WTC11 (cell line): Measurements from ENCODE around the gene BPI.

Experiments used
- AR ChIP-seq: fragments of 250-450 bp; sonication (Bioruptor Pico); IDR thresholded peaks from 2 replicates; pipeline ENCODE4 v1.9.0; 2021; ENCODE audit warnings: mild to moderate bottlenecking
- ATF3 ChIP-seq: sonication (generic); formaldehyde crosslinking; conservative IDR thresholded peaks from 2 replicates; pipeline ENCODE4 v1.8.1; 2022; ENCODE audit warnings: mild to moderate bottlenecking, missing genetic modification reagents
- E2F4 ChIP-seq: sonication (generic); formaldehyde crosslinking; IDR thresholded peaks from 2 replicates; pipeline ENCODE4 v1.8.1; 2022; ENCODE audit warnings: low read depth, mild to moderate bottlenecking, moderate library complexity, missing genetic modification reagents, borderline replicate concordance
- ELF4 ChIP-seq: sonication (generic); formaldehyde crosslinking; IDR thresholded peaks from 2 replicates; pipeline ENCODE4 v1.8.1; 2022; ENCODE audit warnings: low read depth, mild to moderate bottlenecking, moderate library complexity, missing genetic modification reagents
- FOXJ3 ChIP-seq: sonication (generic); formaldehyde crosslinking; IDR thresholded peaks from 2 replicates; pipeline ENCODE4 v1.9.0; 2021; ENCODE audit warnings: missing genetic modification reagents, mild to moderate bottlenecking, borderline replicate concordance
- USF2 ChIP-seq: sonication (generic); formaldehyde crosslinking; IDR thresholded peaks from 2 replicates; pipeline ENCODE4 v1.8.1; 2023; ENCODE audit warnings: mild to moderate bottlenecking, missing genetic modification reagents, moderate library complexity
- ZNF317 ChIP-seq: sonication (generic); formaldehyde crosslinking; IDR thresholded peaks from 2 replicates; pipeline ENCODE4 v1.8.1; 2023; ENCODE audit warnings: low read depth, mild to moderate bottlenecking, moderate library complexity, missing genetic modification reagents, borderline replicate concordance
- ZNF425 ChIP-seq: fragments of 250-450 bp; sonication (Bioruptor Pico); conservative IDR thresholded peaks from 2 replicates; pipeline ENCODE4 v1.9.0; 2021; ENCODE audit warnings: mild to moderate bottlenecking
- ZSCAN18 ChIP-seq: fragments of 250-450 bp; sonication (Bioruptor Pico); IDR thresholded peaks from 2 replicates; pipeline ENCODE4 v2.1.2; 2022; ENCODE audit warnings: mild to moderate bottlenecking, moderate library complexity
- TF ChIP-seq, protein P1 (sequence below): fragments of 200-600 bp; IDR thresholded peaks from 2 replicates; pipeline ENCODE4 v1.8.0; 2022; ENCODE audit warnings: antibody characterized with exemption
- TF ChIP-seq, protein P2 (sequence below): sonication (generic); formaldehyde crosslinking; IDR thresholded peaks from 2 replicates; pipeline ENCODE4 v1.8.0; 2022; ENCODE audit warnings: missing genetic modification reagents
- TF ChIP-seq, protein P3 (sequence below): sonication (generic); formaldehyde crosslinking; IDR thresholded peaks from 2 replicates; pipeline ENCODE4 v1.8.1; 2023; ENCODE audit warnings: mild to moderate bottlenecking, missing genetic modification reagents, moderate library complexity

- TF ChIP-seq FOXJ3 (CRISPR knock-in tag) (no peak), USF2 (CRISPR knock-in tag) (no peak), ZNF425 (CRISPR knock-in tag) (no peak), ZSCAN18 (no peak), ATF3 (CRISPR knock-in tag) (no peak), ELF4 (CRISPR knock-in tag) (no peak), ZNF317 (no peak), E2F4 (CRISPR knock-in tag) (no peak), AR (CRISPR knock-in tag) (no peak)
- TF ChIP-seq, protein P1, sequence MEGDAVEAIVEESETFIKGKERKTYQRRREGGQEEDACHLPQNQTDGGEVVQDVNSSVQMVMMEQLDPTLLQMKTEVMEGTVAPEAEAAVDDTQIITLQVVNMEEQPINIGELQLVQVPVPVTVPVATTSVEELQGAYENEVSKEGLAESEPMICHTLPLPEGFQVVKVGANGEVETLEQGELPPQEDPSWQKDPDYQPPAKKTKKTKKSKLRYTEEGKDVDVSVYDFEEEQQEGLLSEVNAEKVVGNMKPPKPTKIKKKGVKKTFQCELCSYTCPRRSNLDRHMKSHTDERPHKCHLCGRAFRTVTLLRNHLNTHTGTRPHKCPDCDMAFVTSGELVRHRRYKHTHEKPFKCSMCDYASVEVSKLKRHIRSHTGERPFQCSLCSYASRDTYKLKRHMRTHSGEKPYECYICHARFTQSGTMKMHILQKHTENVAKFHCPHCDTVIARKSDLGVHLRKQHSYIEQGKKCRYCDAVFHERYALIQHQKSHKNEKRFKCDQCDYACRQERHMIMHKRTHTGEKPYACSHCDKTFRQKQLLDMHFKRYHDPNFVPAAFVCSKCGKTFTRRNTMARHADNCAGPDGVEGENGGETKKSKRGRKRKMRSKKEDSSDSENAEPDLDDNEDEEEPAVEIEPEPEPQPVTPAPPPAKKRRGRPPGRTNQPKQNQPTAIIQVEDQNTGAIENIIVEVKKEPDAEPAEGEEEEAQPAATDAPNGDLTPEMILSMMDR = no peak
- TF ChIP-seq, protein P2, sequence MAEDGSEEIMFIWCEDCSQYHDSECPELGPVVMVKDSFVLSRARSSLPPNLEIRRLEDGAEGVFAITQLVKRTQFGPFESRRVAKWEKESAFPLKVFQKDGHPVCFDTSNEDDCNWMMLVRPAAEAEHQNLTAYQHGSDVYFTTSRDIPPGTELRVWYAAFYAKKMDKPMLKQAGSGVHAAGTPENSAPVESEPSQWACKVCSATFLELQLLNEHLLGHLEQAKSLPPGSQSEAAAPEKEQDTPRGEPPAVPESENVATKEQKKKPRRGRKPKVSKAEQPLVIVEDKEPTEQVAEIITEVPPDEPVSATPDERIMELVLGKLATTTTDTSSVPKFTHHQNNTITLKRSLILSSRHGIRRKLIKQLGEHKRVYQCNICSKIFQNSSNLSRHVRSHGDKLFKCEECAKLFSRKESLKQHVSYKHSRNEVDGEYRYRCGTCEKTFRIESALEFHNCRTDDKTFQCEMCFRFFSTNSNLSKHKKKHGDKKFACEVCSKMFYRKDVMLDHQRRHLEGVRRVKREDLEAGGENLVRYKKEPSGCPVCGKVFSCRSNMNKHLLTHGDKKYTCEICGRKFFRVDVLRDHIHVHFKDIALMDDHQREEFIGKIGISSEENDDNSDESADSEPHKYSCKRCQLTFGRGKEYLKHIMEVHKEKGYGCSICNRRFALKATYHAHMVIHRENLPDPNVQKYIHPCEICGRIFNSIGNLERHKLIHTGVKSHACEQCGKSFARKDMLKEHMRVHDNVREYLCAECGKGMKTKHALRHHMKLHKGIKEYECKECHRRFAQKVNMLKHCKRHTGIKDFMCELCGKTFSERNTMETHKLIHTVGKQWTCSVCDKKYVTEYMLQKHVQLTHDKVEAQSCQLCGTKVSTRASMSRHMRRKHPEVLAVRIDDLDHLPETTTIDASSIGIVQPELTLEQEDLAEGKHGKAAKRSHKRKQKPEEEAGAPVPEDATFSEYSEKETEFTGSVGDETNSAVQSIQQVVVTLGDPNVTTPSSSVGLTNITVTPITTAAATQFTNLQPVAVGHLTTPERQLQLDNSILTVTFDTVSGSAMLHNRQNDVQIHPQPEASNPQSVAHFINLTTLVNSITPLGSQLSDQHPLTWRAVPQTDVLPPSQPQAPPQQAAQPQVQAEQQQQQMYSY (CRISPR knock-in tag) = no peak
- TF ChIP-seq, protein P3, sequence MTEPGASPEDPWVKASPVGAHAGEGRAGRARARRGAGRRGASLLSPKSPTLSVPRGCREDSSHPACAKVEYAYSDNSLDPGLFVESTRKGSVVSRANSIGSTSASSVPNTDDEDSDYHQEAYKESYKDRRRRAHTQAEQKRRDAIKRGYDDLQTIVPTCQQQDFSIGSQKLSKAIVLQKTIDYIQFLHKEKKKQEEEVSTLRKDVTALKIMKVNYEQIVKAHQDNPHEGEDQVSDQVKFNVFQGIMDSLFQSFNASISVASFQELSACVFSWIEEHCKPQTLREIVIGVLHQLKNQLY = no peak
Measured at GRCh38 chr20:38358556-38358955, 54.6 kb downstream of the BPI start.
